Right lobe of liver (tissue), 6 donors: ENCODE results near the gene ADGRA1. TPM values are rescaled to one million over a fixed set of nuclear protein-coding genes. Genes with fewer than 3 reads are reported as not detected.

Experiments
- ATAC-seq, 4 donors: fragments of 200-7000 bp; cut with Tn5 transposase; one replicate each; pipeline ENCODE4 v1.9.1; 2020; ENCODE audit warnings: mild to moderate bottlenecking in 4 of 4, moderate library complexity in 4 of 4
- DNase-seq, 3 donors: peaks; one replicate each; pipeline ENCODE4 v3.0.0-alpha.2; 2020
- H3K27ac ChIP-seq, 3 donors: fragments of 200-600 bp; one replicate each; pipeline ENCODE4 v1.8.0; 2022
- H3K27me3 ChIP-seq, 2 donors: fragments of 200-600 bp; one replicate each; pipeline ENCODE4 v1.8.0; 2022
- H3K36me3 ChIP-seq, 4 donors: fragments of 200-600 bp; sonication (generic) in 1 of 4; one replicate each; pipeline versions ENCODE4 v1.5.1 to v1.8.0; 2017 to 2022; ENCODE audit warnings: control low read depth in 1 of 4
- H3K4me1 ChIP-seq, 4 donors: fragments of 200-600 bp; sonication (generic) in 1 of 4; one replicate each; pipeline versions ENCODE4 v1.5.1 to v1.8.0; 2017 to 2022; ENCODE audit warnings: control low read depth in 1 of 4
- H3K4me3 ChIP-seq, 3 donors: fragments of 200-600 bp; one replicate each; pipeline ENCODE4 v1.8.0; 2022
- H3K9me3 ChIP-seq, 4 donors: fragments of 200-600 bp; sonication (generic) in 1 of 4; one replicate each; pipeline versions ENCODE4 v1.5.1 to v1.8.0; 2017 to 2022; ENCODE audit warnings: control low read depth in 1 of 4
- CTCF ChIP-seq, 4 donors: fragments of 200-600 bp in 3 of 4; fragments of 450-650 bp in 1 of 4; IDR thresholded peaks; one replicate each; pipeline versions ENCODE4 v1.5.1 to v1.8.0; 2016 to 2022; ENCODE audit warnings: antibody characterized with exemption in 4 of 4, mild to moderate bottlenecking in 2 of 4
- POLR2A ChIP-seq: fragments of 450-650 bp; IDR thresholded peaks from one replicate; pipeline ENCODE4 v1.6.1; 2017; ENCODE audit warnings: antibody characterized with exemption, mild to moderate bottlenecking
- WGBS: methylation state at CpG from one replicate; pipeline ENCODE4 v1.1.6; 2018; ENCODE audit warnings: low coverage, low lambda C conversion rate; ENCODE audit not compliant: insufficient coverage; ENCODE audit errors: missing lambda C conversion rate; 5-methylcytosine and 5-hydroxymethylcytosine counted together
- intact Hi-C, 2 donors: fragments of 100-400 bp; cut with DNase I; formaldehyde crosslinking; loops; one replicate each; pipeline versions ENCODE4 v1.11.2 to v1.14.1; 2022
- total RNA-seq, 6 experiments: library from RNA; depleted of rRNA in 2 of 6; stranded (reverse); fragments of >200 nt in 2 of 6; fragmentation: NEBNext Ultra II Directional in 3 of 6; extraction: Animal tissue kit (Norgen Biotek cat#: 25700) in 3 of 6; gene quantifications; one replicate each; pipeline versions ENCODE4 v1.1.0 to v1.2.4, GENCODE V29; 2016 to 2023
- donor health status: DM: no; HTN: yes; CAD: no.
- donor health status: DM: no; HTN: no; CAD: no.
- donor health status: DM: no; HTN: no; CAD: no.
- donor health status: DM: no; HTN: yes; CAD: no.
- donor health status: DM: no; HTN: yes; CAD: no.

ADGRA1 gene
- total RNA-seq, 6 experiments from 2014 or later = 0.10 to 0.46 (median 0.16) TPM; not detected in 1

GRCh38 chr10:133121479-133121878 lies 33.8 kb downstream of the ADGRA1 start:
- Histone ChIP-seq H3K4me3 (no peak overlapping the region), H3K9me3 (no peaks in the 10 kb centered on the region), H3K36me3 (no peaks in the 10 kb centered on the region), H3K27ac (no peak overlapping the region), H3K27me3 (no peaks in the 10 kb centered on the region), H3K4me1 (no peaks in the 10 kb centered on the region)
- DNase-seq (no peak), ATAC-seq (no peak)
- TF ChIP-seq CTCF (IDR thresholded peaks at IDR 0.05) = no peak
- no peak for TF ChIP-seq POLR2A
- WGBS = 88% methylated on average over 3 of the region's 8 CpGs
- intact Hi-C loops = no loop called here

GRCh38 chr10:133122171-133122935 lies 34.6 kb downstream of the ADGRA1 start:
- H3K27ac ChIP-seq = no peak overlapping the region
- H3K4me1 ChIP-seq = no peaks in the 10 kb centered on the region
- TF ChIP-seq CTCF (IDR thresholded peaks at IDR 0.05) (no peak), POLR2A (no peak)
- intact Hi-C loops = no loop called here
- ATAC-seq (no peak), DNase-seq (peak in 1 of 3 donors; percentile 51)
- 17% methylated on average over 6 of the region's 33 CpGs for WGBS
- H3K9me3 ChIP-seq = no peaks in the 10 kb centered on the region
- no peaks in the 10 kb centered on the region for H3K27me3 ChIP-seq
- no peak overlapping the region for H3K4me3 ChIP-seq
- H3K36me3 ChIP-seq = no peaks in the 10 kb centered on the region

GRCh38 chr10:133123050-133123745 lies 35.5 kb downstream of the ADGRA1 start:
- no peak for ATAC-seq
- peak in 1 of 3 donors; percentile 46 for DNase-seq
- Histone ChIP-seq H3K9me3 (no peaks in the 10 kb centered on the region), H3K4me1 (no peaks in the 10 kb centered on the region), H3K27ac (no peak overlapping the region), H3K36me3 (no peaks in the 10 kb centered on the region), H3K27me3 (no peaks in the 10 kb centered on the region), H3K4me3 (no peak overlapping the region)
- TF ChIP-seq CTCF (IDR thresholded peaks at IDR 0.05) (no peak), POLR2A (no peak)
- intact Hi-C loops = no loop called here
- 69% methylated on average over 11 of the region's 39 CpGs for WGBS

- H3K36me3 ChIP-seq = no peaks in the 10 kb centered on the region
- no peaks in the 10 kb centered on the region for H3K27me3 ChIP-seq
- DNase-seq = peak in 2 of 3 donors; percentile 10 to 39
- H3K9me3 ChIP-seq = no peaks in the 10 kb centered on the region
- no peak overlapping the region for H3K4me3 ChIP-seq
- H3K27ac ChIP-seq = no peak overlapping the region
- no peak for ATAC-seq
- intact Hi-C loops = no loop called here
- WGBS = 62% methylated on average over 8 of the region's 23 CpGs
- H3K4me1 ChIP-seq = no peaks in the 10 kb centered on the region
- TF ChIP-seq CTCF (IDR thresholded peaks at IDR 0.05) = no peak
- TF ChIP-seq POLR2A = no peak
Measured at GRCh38 chr10:133123746-133124356, 36.1 kb downstream of the ADGRA1 start.
